ENCODE results near the gene ERICH3. TPM values are rescaled to one million over a fixed set of nuclear protein-coding genes. Genes with fewer than 3 reads are reported as not detected.

ERICH3 gene
- total RNA-seq, 1 experiment from 2014 or later, result not detected

- H3K27ac ChIP-seq, result no peak overlapping the region
These were observed 81.6 kb downstream of the ERICH3 start for GRCh38 chr1:74591949-74592348.

GRCh38 chr1:74590288-74590687 lies 83.3 kb downstream of the ERICH3 start:
- H4K20me1 ChIP-seq (ENCODE audit: insufficient read depth), result no peaks in the 10 kb centered on the region
- no peak for DNase-seq
- no peaks in the 10 kb centered on the region for H3K36me3 ChIP-seq (ENCODE audit: low read depth)
- H2AFZ ChIP-seq, result no peak overlapping the region
- TF ChIP-seq, protein P1, sequence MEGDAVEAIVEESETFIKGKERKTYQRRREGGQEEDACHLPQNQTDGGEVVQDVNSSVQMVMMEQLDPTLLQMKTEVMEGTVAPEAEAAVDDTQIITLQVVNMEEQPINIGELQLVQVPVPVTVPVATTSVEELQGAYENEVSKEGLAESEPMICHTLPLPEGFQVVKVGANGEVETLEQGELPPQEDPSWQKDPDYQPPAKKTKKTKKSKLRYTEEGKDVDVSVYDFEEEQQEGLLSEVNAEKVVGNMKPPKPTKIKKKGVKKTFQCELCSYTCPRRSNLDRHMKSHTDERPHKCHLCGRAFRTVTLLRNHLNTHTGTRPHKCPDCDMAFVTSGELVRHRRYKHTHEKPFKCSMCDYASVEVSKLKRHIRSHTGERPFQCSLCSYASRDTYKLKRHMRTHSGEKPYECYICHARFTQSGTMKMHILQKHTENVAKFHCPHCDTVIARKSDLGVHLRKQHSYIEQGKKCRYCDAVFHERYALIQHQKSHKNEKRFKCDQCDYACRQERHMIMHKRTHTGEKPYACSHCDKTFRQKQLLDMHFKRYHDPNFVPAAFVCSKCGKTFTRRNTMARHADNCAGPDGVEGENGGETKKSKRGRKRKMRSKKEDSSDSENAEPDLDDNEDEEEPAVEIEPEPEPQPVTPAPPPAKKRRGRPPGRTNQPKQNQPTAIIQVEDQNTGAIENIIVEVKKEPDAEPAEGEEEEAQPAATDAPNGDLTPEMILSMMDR (conservative IDR thresholded peaks at IDR 0.05), result no peak
- TF ChIP-seq EZH2 (IDR thresholded peaks at IDR 0.05; ENCODE audit: low read depth), result no peak
- no peak overlapping the region for H3K4me3 ChIP-seq
- no peaks in the 10 kb centered on the region for H3K27me3 ChIP-seq (ENCODE audit: insufficient read depth, low read depth)
- no peaks in the 10 kb centered on the region for H3K79me2 ChIP-seq (ENCODE audit: low read depth)
- H3K9me3 ChIP-seq (ENCODE audit: insufficient read depth, low read depth), result no peaks in the 10 kb centered on the region
- H3K27ac ChIP-seq, result no peak overlapping the region
- intact Hi-C loops (cut with micrococcal nuclease; ENCODE audit: unreplicated experiment), result no loop called here
- POLR2A ChIA-PET (ENCODE audit: unreplicated experiment), result no interaction called here
- BruUV-seq (replicated peaks), result no TSS peak
- H3F3A ChIP-seq (ENCODE audit: insufficient read depth, low read depth), result no peaks in the 10 kb centered on the region
- H3K4me2 ChIP-seq, result no peak overlapping the region
- CTCF ChIA-PET, result no interaction called here
- no peaks in the 10 kb centered on the region for H3K9me2 ChIP-seq (ENCODE audit: insufficient read depth)
- no peaks in the 10 kb centered on the region; the same call in 1 of the 2 replicates for H3K4me1 ChIP-seq (replicated peaks; ENCODE audit: insufficient read depth)

More at GRCh38 chr1:74591949-74592348, 81.6 kb downstream of the ERICH3 start:
- H3K79me2 ChIP-seq (ENCODE audit: low read depth), result no peaks in the 10 kb centered on the region
- intact Hi-C loops (cut with micrococcal nuclease; ENCODE audit: unreplicated experiment), result no loop called here
- ChIA-PET CTCF (no interaction called here), POLR2A (ENCODE audit: unreplicated experiment) (no interaction called here)
- no peaks in the 10 kb centered on the region for H3K27me3 ChIP-seq (ENCODE audit: insufficient read depth, low read depth)
- DNase-seq, result no peak
- H3K36me3 ChIP-seq (ENCODE audit: low read depth), result no peaks in the 10 kb centered on the region
- no peaks in the 10 kb centered on the region for H4K20me1 ChIP-seq (ENCODE audit: insufficient read depth)
- no TSS peak for BruUV-seq (replicated peaks)
- no peak overlapping the region for H2AFZ ChIP-seq
- H3K4me2 ChIP-seq, result no peak overlapping the region
- H3K9me2 ChIP-seq (ENCODE audit: insufficient read depth), result no peaks in the 10 kb centered on the region
- TF ChIP-seq, protein P1 (conservative IDR thresholded peaks at IDR 0.05), result no peak
- TF ChIP-seq EZH2 (IDR thresholded peaks at IDR 0.05; ENCODE audit: low read depth), result no peak
- no peaks in the 10 kb centered on the region for H3K9me3 ChIP-seq (ENCODE audit: insufficient read depth, low read depth)
- H3K4me3 ChIP-seq, result no peak overlapping the region
- H3F3A ChIP-seq (ENCODE audit: insufficient read depth, low read depth), result no peaks in the 10 kb centered on the region
- no peaks in the 10 kb centered on the region for H3K4me1 ChIP-seq (replicated peaks; ENCODE audit: insufficient read depth)

DNA sequence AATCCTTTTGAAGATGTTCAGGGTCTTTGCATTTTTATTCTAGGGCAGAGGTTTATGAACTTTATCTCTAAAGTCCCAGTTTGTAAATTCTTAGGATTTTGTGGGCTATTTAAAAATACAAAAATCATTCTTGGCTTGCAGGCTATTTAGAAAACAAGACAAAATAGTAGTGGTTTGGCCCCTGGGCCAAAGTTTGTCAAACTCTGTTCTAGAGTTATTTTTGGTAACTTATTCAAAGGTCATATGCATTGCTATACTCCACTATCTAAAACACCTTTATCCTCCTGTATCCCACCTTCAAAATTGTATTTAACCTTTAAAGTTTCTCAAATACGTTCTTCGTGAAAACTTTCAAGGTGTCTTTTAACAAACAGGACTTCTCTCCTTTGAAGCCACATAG lies 85.7 kb downstream of the ERICH3 start:
- Histone ChIP-seq H3F3A (ENCODE audit: insufficient read depth, low read depth) (no peaks in the 10 kb centered on the region), H3K36me3 (ENCODE audit: low read depth) (no peaks in the 10 kb centered on the region), H2AFZ (no peak overlapping the region), H3K4me1 (replicated peaks; ENCODE audit: insufficient read depth) (no peaks in the 10 kb centered on the region; the same call in 1 of the 2 replicates), H3K9me2 (ENCODE audit: insufficient read depth) (no peaks in the 10 kb centered on the region), H3K9me3 (ENCODE audit: insufficient read depth, low read depth) (no peaks in the 10 kb centered on the region), H3K27me3 (ENCODE audit: insufficient read depth, low read depth) (no peaks in the 10 kb centered on the region), H3K4me2 (no peak overlapping the region), H3K4me3 (no peak overlapping the region), H3K27ac (no peak overlapping the region), H3K79me2 (ENCODE audit: low read depth) (no peaks in the 10 kb centered on the region), H4K20me1 (ENCODE audit: insufficient read depth) (no peaks in the 10 kb centered on the region)
- intact Hi-C loops (cut with micrococcal nuclease; ENCODE audit: unreplicated experiment), result no loop called here
- BruUV-seq (replicated peaks), result no TSS peak
- no peak for DNase-seq
- TF ChIP-seq EZH2 (IDR thresholded peaks at IDR 0.05; ENCODE audit: low read depth), result no peak
- TF ChIP-seq, protein P1 (conservative IDR thresholded peaks at IDR 0.05), result no peak
- ChIA-PET POLR2A (ENCODE audit: unreplicated experiment) (no interaction called here), CTCF (no interaction called here)
